Activated CD4-positive, alpha-beta T cell treated with anti-CD3 and anti-CD28 coated beads, Interleukin-2, amount 50 U/mL, for 24 hours (primary cell): ENCODE data around the gene ZNF687.
A peak's percentile ranks its signal among the peaks of the same experiment; 100 is the strongest.

Experiments
- DNase-seq, 2 donors: peaks; one replicate each; pipeline ENCODE4 v3.0.0-alpha.2; 2020; ENCODE audit warnings: low read depth in 1 of 2, low spot score in 1 of 2

Gene ZNF687

DNA sequence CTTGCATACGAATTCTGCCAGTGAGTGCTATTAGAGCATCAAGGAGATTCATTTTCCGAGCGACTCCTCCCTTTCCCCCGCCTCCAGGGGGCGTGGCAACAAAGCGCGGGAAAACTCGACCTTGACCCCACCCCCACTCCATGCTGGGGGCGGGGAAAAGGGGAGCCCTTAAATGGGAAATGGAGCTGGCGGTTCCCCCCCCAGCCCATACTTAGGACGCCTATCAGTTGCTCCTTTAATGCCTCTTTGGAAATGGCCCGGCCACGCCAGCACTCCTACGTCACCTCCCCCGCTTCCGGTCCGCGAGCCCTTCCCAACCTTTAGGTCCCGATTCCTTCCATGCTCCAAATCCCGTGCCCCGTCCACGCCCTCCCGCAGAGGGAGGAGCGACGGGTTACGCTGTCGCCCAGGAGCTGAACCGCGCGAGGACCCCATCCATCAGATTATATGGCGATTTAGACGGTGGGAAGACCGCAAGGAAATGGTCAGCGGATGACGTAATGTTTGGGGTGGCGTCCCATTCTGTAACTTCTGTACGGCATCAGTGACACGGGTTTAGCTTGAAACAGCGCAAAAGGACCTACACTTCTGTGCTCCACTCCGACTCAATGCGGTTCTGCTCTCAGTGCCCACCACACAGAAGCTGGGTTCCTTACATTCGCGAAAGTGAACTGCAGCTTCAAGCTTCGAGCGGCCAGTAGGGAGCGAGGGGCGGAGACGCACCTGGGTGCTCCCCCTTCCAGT is 702 bp upstream of the ZNF687 start:
- peak; percentile 96 to 97 for DNase-seq

DNA sequence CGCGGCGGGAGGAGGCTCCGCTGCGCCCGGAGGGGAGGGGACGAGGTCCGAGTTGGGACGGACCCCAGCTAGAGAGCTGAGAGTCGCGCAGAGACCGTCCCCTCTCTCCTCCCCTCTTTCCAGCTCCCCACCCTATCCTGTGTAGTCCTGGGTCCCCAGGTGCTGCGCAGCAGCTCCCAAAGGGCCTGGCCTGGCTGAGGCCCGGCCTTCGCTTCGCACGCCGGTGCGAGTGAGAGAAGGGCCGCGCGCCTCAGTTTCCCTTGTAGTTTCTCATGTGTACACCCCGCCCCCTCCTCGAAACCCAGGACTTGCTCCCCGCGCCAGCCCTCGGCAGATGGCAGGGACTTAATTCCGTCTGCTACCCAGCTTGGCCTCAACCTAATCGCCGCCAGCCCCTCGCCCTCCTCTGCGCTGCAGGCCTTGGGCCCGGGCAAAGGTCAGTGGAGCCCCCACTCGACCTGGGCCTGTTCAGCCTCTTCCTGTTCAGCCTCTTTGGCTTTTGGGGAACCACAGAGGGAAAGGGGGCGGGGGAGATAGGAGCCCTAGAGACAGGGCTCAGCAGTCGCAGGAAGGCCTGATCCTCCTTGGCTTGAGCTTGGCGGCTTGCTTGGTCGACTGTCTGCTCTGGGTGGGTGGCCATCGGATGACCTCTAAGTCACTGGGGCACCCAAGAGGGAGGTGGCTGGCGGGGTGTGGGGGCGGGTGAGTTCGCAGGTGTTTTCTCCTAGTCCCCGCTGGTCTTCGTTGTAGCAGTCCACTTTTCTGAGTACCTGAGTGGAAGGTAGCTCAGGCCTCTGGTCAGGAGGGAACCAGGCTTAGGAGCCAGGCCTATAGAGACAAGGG is 1.0 kb downstream of the ZNF687 start:
- no peak for DNase-seq

DNA sequence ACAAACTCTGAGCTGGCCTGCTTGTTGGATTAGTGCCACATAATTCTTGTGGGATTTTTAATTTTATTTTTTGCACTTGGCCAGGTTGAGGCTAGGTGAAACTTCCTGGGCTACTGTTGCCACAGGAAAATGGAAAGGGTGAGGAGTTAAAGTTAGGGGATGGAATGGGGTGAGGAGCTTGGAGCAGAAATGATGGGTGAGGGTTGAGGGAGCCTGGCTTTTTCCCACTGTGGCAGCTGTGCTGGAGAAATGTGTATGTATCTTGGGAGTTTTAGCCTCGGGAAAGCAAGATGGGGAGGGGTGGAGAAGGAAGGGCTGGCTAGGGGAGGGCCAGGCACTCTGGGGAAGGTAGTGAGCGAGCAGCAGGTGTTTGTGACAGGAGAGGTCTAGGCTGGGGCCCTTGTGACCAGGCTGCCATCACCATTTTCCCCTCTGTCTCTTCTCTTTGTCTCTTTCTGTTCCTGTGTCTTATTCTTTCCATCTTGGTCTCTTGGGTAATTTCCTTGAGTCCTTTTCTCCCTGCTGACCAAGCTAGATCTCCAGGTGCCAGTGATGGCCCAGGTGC is 2.0 kb downstream of the ZNF687 start:
- DNase-seq = no peak

DNA sequence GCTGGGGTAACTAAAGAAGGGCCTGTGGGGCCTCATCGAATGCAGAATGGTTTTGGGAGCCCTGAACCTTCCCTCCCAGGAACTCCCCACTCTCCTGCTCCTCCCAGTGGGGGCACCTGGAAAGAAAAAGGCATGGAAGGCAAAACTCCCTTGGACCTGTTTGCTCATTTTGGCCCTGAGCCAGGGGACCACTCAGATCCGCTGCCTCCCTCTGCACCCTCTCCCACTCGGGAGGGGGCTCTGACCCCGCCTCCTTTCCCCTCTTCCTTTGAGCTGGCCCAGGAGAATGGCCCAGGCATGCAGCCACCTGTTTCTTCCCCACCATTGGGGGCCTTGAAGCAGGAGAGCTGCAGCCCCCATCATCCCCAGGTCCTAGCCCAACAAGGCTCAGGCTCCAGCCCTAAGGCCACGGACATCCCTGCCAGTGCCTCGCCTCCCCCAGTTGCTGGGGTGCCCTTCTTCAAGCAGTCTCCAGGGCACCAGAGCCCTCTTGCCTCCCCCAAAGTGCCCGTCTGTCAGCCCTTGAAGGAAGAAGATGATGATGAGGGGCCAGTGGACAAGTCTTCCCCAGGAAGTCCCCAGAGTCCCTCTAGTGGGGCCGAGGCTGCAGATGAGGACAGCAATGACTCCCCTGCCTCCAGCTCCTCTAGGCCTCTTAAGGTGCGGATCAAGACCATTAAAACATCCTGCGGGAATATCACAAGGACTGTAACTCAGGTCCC is 4.7 kb downstream of the ZNF687 start:
- DNase-seq = no peak

DNA sequence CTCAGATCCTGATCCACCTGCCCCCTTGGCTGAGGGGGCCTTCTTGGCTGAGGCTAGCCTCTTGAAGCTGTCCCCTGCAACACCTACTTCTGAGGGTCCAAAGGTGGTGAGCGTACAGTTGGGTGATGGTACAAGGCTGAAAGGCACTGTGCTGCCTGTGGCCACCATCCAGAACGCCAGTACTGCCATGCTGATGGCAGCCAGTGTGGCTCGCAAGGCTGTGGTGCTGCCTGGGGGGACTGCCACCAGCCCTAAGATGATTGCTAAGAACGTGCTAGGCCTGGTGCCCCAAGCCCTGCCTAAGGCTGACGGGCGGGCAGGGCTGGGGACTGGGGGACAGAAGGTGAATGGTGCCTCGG is 5.2 kb downstream of the ZNF687 start:
- no peak for DNase-seq

- DNase-seq = no peak
Observed at GRCh38 chr1:151287767-151288500, 5.8 kb downstream of the ZNF687 start.

- DNase-seq = no peak
Observed at GRCh38 chr1:151288502-151288901, 6.4 kb downstream of the ZNF687 start.

GRCh38 chr1:151289080-151289935 is 7.2 kb downstream of the ZNF687 start:
- DNase-seq = no peak

- no peak for DNase-seq
Observed at GRCh38 chr1:151289991-151290708, 8.1 kb downstream of the ZNF687 start.

- no peak for DNase-seq
Observed at GRCh38 chr1:151290709-151291303, 8.7 kb downstream of the ZNF687 start.

- DNase-seq = no peak
Observed at GRCh38 chr1:151292207-151293030, 10.3 kb downstream of the ZNF687 start.

- DNase-seq = no peak
Observed at GRCh38 chr1:151293093-151293492, 11.0 kb downstream of the ZNF687 start.

DNA sequence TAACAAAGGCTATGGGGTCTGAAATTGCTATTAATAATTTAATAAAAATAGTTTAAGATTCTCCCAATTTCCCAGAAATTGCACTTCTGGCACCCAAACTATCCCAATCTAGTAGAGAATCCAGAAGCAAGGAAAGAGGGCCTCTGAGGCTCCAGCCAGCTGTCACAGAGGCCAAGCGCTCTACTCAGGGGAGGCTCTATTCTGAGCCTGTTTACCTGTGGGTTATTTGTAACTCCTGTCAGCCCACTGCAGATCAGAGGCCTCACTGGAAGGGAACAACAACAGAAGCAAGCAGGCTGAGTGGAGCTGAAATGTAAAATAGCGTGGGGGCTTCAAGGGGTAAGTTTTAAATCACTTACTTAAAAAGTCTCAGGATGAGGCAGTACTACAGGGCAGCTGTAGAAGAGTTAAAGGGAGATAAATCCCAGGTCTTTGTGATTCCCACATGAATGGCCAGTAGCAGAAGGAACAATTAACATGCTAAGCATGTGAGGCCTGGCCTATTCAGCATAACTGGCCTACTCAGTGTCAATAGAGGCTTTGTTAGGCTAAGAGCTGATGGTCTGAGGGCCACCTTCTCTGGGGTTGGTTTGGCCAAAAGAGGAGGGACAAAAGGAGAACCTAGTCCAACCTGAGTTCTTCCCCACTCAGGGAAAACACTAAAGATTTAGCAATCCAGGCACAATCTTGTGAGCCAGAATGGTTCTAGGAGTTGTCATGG is 12.8 kb downstream of the ZNF687 start:
- no peak for DNase-seq

DNA sequence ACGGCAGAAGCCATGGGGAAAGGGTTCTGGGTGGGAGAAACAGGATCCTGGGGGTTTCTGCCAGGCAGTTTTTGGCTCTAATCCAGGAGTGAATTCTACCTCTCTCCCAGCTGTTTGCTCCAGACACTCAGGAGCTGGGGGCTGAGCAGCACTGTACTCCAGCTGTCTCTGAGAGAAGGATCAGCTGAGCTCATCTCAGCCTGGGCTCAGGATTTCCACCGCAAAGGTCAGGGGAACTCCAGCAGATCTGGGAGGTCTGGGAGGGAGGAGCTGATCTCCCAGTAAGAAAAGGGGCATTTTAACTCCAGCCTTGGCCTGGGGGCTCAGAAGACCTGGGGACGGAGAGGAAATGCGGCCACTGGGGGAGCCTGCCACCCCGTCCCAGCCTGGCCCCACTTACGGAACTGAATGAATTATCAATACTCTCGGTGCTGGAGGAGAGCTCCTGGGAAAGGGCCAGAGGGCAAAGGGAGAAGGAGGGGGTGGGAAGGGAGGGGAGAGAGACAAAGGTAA is 27.8 kb downstream of the ZNF687 start:
- DNase-seq = no peak

DNA sequence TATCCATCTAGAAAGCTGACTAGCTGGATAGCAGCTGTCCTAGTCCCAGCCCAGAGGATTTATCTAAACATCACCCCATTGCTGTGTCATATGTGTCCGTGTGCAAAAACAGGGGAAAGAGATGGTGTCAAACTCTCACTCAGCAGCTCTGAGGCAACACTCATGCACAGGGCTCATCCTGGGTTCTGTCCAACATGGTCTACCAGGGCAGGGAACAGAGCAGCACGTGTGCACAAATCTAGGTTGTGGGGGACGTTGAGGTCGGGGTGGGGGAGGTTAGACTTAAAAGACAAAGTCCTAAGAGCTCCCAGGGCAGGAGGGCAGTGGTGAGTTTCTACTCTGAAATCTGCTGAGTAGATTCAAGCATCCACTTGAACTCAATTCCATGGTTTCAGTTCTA is 28.9 kb downstream of the ZNF687 start:
- DNase-seq = no peak

- DNase-seq = peak; percentile 40 to 90
Observed at GRCh38 chr1:151311589-151312331, 29.7 kb downstream of the ZNF687 start.
